ENCODE data around the gene USP17L22.
"Not testable (repeated sequence)": the region's sequence is repeated elsewhere in the genome, so short reads cannot be mapped to it uniquely, and the experiment has no call there.

The USP17L22 gene, protein sequence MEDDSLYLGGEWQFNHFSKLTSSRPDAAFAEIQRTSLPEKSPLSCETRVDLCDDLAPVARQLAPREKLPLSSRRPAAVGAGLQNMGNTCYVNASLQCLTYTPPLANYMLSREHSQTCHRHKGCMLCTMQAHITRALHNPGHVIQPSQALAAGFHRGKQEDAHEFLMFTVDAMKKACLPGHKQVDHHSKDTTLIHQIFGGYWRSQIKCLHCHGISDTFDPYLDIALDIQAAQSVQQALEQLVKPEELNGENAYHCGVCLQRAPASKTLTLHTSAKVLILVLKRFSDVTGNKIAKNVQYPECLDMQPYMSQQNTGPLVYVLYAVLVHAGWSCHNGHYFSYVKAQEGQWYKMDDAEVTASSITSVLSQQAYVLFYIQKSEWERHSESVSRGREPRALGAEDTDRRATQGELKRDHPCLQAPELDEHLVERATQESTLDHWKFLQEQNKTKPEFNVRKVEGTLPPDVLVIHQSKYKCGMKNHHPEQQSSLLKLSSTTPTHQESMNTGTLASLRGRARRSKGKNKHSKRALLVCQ

DNA sequence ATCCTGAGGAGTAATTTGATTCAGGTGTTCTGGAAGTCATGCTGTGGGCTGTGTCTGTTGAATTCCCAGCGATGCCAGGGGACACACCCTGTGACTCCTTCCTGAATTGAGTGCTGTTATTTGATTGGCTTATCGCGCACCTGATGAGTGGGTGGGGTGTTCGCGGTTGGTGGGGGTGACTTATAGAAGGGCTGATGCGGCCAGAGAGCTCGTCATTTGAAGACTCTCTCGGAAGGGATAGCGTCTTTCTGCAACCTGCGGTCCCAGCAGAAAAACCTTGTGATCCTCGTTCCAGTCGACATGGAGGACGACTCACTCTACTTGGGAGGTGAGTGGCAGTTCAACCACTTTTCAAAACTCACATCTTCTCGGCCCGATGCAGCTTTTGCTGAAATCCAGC lies at the start of gene USP17L22:
TSS of gene USP17L22 (plus strand) at position 301 of the 400 bp plus-strand sequence. CDS start at position 301, 0 bp downstream.
- POLR2A ChIA-PET; DNase-seq (ENCODE audit: low read depth, low spot score): not testable (repeated sequence)

DNA sequence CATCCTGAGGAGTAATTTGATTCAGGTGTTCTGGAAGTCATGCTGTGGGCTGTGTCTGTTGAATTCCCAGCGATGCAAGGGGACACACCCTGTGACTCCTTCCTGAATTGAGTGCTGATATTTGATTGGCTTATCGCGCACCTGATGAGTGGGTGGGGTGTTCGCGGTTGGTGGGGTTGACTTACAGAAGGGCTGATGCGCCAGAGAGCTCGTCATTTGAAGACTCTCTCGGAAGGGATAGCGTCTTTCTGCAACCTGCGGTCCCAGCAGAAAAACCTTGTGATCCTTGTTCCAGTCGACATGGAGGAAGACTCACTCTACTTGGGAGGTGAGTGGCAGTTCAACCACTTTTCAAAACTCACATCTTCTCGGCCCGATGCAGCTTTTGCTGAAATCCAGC lies 47.6 kb upstream of the USP17L22 start, which contains the start of gene USP17L12:
TSS of gene USP17L12 (plus strand) at position 301 of the 400 bp plus-strand sequence. CDS start at position 301, 0 bp downstream.
- H3K4me3 ChIP-seq (ENCODE audit: low read depth, low read length); CTCF ChIA-PET; POLR2A ChIA-PET; DNase-seq (ENCODE audit: low read depth, low spot score): not testable (repeated sequence)

More for the DNA sequence above, at the start of gene USP17L22:
- CTCF ChIA-PET; H3K4me3 ChIP-seq (ENCODE audit: low read depth, low read length): not testable (repeated sequence)

DNA sequence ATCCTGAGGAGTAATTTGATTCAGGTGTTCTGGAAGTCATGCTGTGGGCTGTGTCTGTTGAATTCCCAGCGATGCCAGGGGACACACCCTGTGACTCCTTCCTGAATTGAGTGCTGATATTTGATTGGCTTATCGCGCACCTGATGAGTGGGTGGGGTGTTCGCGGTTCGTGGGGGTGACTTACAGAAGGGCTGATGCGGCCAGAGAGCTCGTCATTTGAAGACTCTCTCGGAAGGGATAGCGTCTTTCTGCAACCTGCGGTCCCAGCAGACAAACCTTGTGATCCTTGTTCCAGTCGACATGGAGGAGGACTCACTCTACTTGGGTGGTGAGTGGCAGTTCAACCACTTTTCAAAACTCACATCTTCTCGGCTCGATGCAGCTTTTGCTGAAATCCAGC lies 42.8 kb upstream of the USP17L22 start, which contains the start of gene USP17L13:
TSS of gene USP17L13 (plus strand) at position 301 of the 400 bp plus-strand sequence. CDS start at position 301, 0 bp downstream.
- H3K4me3 ChIP-seq (ENCODE audit: low read depth, low read length); DNase-seq (ENCODE audit: low read depth, low spot score); CTCF ChIA-PET; POLR2A ChIA-PET: not testable (repeated sequence)

DNA sequence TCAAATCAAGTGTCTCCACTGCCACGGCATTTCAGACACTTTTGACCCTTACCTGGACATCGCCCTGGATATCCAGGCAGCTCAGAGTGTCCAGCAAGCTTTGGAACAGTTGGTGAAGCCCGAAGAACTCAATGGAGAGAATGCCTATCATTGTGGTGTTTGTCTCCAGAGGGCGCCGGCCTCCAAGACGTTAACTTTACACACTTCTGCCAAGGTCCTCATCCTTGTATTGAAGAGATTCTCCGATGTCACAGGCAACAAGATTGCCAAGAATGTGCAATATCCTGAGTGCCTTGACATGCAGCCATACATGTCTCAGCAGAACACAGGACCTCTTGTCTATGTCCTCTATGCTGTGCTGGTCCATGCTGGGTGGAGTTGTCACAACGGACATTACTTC lies 37.2 kb upstream of the USP17L22 start:
- POLR2A ChIA-PET; H3K4me3 ChIP-seq (ENCODE audit: low read depth, low read length); CTCF ChIA-PET; DNase-seq (ENCODE audit: low read depth, low spot score): not testable (repeated sequence)

DNA sequence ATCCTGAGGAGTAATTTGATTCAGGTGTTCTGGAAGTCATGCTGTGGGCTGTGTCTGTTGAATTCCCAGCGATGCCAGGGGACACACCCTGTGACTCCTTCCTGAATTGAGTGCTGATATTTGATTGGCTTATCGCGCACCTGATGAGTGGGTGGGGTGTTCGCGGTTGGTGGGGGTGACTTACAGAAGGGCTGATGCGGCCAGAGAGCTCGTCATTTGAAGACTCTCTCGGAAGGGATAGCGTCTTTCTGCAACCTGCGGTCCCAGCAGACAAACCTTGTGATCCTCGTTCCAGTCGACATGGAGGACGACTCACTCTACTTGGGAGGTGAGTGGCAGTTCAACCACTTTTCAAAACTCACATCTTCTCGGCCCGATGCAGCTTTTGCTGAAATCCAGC lies 33.3 kb upstream of the USP17L22 start, which contains the start of gene USP17L15:
TSS of gene USP17L15 (plus strand) at position 301 of the 400 bp plus-strand sequence. CDS start at position 301, 0 bp downstream.
- POLR2A ChIA-PET; CTCF ChIA-PET; H3K4me3 ChIP-seq (ENCODE audit: low read depth, low read length); DNase-seq (ENCODE audit: low read depth, low spot score): not testable (repeated sequence)

DNA sequence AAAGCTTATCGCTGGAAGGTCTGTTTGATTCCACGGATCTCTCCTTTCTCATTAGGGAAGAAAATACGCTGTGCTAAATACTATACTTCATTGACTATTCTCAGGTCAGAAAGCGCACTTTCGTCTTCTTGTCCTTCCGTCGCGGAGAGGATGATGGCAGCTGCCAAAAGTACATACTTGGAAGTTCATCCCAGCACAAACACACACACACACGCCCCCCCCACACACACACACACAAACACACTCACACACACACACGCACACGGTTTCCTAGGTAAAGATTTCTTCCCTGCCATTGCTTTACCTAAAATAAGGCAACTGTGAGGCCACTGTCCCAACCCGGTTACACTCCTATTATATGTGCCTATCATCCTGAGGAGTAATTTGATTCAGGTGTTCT lies 29.0 kb upstream of the USP17L22 start:
- DNase-seq (ENCODE audit: low read depth, low spot score); H3K4me3 ChIP-seq (ENCODE audit: low read depth, low read length); POLR2A ChIA-PET; CTCF ChIA-PET: not testable (repeated sequence)

DNA sequence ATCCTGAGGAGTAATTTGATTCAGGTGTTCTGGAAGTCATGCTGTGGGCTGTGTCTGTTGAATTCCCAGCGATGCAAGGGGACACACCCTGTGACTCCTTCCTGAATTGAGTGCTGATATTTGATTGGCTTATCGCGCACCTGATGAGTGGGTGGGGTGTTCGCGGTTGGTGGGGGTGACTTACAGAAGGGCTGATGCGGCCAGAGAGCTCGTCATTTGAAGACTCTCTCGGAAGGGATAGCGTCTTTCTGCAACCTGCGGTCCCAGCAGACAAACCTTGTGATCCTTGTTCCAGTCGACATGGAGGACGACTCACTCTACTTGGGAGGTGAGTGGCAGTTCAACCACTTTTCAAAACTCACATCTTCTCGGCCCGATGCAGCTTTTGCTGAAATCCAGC lies 23.8 kb upstream of the USP17L22 start, which contains the start of gene USP17L17:
TSS of gene USP17L17 (plus strand) at position 301 of the 400 bp plus-strand sequence. CDS start at position 301, 0 bp downstream.
- DNase-seq (ENCODE audit: low read depth, low spot score); CTCF ChIA-PET; POLR2A ChIA-PET; H3K4me3 ChIP-seq (ENCODE audit: low read depth, low read length): not testable (repeated sequence)

DNA sequence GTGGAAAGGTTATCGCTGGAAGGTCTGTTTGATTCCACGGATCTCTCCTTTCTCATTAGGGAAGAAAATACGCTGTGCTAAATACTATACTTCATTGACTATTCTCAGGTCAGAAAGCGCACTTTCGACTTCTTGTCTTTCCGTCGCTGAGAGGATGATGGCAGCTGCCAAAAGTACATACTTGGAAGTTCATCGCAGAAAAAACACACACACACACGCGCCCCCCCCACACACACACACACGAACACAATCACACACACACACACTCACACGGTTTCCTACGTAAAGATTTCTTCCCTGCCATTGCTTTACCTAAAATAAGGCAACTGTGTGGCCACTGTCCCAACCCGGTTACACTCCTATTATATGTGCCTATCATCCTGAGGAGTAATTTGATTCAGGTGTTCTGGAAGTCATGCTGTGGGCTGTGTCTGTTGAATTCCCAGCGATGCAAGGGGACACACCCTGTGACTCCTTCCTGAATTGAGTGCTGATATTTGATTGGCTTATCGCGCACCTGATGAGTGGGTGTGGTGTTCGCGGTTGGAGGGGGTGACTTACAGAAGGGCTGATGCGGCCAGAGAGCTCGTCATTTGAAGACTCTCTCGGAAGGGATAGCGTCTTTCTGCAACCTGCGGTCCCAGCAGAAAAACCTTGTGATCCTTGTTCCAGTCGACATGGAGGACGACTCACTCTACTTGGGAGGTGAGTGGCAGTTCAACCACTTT lies 19.3 kb upstream of the USP17L22 start, which contains the start of gene USP17L18:
TSS of gene USP17L18 (plus strand) at position 678 of the 728 bp plus-strand sequence. CDS start at position 678, 0 bp downstream.
- CTCF ChIA-PET; H3K4me3 ChIP-seq (ENCODE audit: low read depth, low read length); POLR2A ChIA-PET; DNase-seq (ENCODE audit: low read depth, low spot score): not testable (repeated sequence)

DNA sequence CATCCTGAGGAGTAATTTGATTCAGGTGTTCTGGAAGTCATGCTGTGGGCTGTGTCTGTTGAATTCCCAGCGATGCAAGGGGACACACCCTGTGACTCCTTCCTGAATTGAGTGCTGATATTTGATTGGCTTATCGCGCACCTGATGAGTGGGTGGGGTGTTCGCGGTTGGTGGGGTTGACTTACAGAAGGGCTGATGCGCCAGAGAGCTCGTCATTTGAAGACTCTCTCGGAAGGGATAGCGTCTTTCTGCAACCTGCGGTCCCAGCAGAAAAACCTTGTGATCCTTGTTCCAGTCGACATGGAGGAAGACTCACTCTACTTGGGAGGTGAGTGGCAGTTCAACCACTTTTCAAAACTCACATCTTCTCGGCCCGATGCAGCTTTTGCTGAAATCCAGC lies 14.3 kb upstream of the USP17L22 start, which contains the start of gene USP17L19:
TSS of gene USP17L19 (plus strand) at position 301 of the 400 bp plus-strand sequence. CDS start at position 301, 0 bp downstream.
- CTCF ChIA-PET; POLR2A ChIA-PET; H3K4me3 ChIP-seq (ENCODE audit: low read depth, low read length): not testable (repeated sequence)

DNA sequence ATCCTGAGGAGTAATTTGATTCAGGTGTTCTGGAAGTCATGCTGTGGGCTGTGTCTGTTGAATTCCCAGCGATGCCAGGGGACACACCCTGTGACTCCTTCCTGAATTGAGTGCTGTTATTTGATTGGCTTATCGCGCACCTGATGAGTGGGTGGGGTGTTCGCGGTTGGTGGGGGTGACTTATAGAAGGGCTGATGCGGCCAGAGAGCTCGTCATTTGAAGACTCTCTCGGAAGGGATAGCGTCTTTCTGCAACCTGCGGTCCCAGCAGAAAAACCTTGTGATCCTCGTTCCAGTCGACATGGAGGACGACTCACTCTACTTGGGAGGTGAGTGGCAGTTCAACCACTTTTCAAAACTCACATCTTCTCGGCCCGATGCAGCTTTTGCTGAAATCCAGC lies 9.6 kb upstream of the USP17L22 start, which contains the start of gene USP17L20:
TSS of gene USP17L20 (plus strand) at position 301 of the 400 bp plus-strand sequence. CDS start at position 301, 0 bp downstream.
- POLR2A ChIA-PET; H3K4me3 ChIP-seq (ENCODE audit: low read depth, low read length); CTCF ChIA-PET; DNase-seq (ENCODE audit: low read depth, low spot score): not testable (repeated sequence)

More for the DNA sequence above, 14.3 kb upstream of the USP17L22 start, which contains the start of gene USP17L19:
- not testable (repeated sequence) for DNase-seq (ENCODE audit: low read depth, low spot score)

DNA sequence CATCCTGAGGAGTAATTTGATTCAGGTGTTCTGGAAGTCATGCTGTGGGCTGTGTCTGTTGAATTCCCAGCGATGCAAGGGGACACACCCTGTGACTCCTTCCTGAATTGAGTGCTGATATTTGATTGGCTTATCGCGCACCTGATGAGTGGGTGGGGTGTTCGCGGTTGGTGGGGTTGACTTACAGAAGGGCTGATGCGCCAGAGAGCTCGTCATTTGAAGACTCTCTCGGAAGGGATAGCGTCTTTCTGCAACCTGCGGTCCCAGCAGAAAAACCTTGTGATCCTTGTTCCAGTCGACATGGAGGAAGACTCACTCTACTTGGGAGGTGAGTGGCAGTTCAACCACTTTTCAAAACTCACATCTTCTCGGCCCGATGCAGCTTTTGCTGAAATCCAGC lies 4.8 kb upstream of the USP17L22 start, which contains the start of gene USP17L21:
TSS of gene USP17L21 (plus strand) at position 301 of the 400 bp plus-strand sequence. CDS start at position 301, 0 bp downstream.
- H3K4me3 ChIP-seq (ENCODE audit: low read depth, low read length); POLR2A ChIA-PET; CTCF ChIA-PET; DNase-seq (ENCODE audit: low read depth, low spot score): not testable (repeated sequence)

DNA sequence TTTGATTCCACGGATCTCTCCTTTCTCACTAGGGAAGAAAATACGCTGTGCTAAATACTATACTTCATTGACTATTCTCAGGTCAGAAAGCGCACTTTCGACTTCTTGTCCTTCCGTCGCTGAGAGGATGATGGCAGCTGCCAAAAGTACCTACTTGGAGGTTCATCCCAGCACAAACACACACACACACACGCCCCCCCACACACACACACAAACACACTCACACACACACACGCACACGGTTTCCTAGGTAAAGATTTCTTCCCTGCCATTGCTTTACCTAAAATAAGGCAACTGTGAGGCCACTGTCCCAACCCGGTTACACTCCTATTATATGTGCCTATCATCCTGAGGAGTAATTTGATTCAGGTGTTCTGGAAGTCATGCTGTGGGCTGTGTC lies 4.3 kb downstream of the USP17L22 start:
- CTCF ChIA-PET; H3K4me3 ChIP-seq (ENCODE audit: low read depth, low read length); POLR2A ChIA-PET; DNase-seq (ENCODE audit: low read depth, low spot score): not testable (repeated sequence)
